NCI-H524 treated with DMSO at 0.1 percent for 48 hours (cell line): ENCODE data around the gene B4GALNT4.
"Not testable (repeated sequence)": the region's sequence is repeated elsewhere in the genome, so short reads cannot be mapped to it uniquely, and the experiment has no call there.

ENCODE experiments used
- DNase-seq: peaks from one replicate; lab custom pipeline; 2025; lab: John Stamatoyannopoulos, UW

Gene B4GALNT4

DNA sequence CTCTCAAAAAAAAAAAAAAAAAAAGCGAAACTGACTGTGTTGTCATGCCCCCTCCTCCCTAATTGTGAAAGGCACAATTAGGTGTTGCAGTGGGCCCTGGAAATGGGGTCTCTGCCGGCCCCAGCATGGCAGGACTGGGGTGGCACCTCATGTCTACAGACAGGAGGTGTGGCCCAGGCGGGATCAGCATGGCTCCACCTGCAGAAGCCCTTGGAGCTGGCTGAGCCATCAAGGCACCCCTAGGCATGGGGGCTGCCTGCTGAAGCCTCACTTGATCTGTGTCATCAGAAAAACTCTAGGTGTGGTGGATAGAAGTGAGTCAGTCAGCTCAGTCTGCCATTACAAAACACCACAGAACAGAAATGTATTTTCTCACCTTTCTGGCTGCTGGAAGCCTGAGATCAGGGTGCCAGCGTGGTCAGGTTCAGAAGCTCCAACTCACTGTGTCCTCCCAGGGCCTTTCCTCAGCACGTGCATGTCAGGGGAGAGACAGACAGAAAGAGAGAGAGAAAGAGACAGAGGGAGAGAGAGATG lies 10.1 kb upstream of the B4GALNT4 start:
- no peak for DNase-seq

- no peak for DNase-seq
Observed at GRCh38 chr11:360326-361280, 8.7 kb upstream of the B4GALNT4 start.

- DNase-seq = no peak
Observed at GRCh38 chr11:362642-363442, 6.5 kb upstream of the B4GALNT4 start.

- not testable (repeated sequence) for DNase-seq
Observed at GRCh38 chr11:363443-363805, 5.9 kb upstream of the B4GALNT4 start.

DNA sequence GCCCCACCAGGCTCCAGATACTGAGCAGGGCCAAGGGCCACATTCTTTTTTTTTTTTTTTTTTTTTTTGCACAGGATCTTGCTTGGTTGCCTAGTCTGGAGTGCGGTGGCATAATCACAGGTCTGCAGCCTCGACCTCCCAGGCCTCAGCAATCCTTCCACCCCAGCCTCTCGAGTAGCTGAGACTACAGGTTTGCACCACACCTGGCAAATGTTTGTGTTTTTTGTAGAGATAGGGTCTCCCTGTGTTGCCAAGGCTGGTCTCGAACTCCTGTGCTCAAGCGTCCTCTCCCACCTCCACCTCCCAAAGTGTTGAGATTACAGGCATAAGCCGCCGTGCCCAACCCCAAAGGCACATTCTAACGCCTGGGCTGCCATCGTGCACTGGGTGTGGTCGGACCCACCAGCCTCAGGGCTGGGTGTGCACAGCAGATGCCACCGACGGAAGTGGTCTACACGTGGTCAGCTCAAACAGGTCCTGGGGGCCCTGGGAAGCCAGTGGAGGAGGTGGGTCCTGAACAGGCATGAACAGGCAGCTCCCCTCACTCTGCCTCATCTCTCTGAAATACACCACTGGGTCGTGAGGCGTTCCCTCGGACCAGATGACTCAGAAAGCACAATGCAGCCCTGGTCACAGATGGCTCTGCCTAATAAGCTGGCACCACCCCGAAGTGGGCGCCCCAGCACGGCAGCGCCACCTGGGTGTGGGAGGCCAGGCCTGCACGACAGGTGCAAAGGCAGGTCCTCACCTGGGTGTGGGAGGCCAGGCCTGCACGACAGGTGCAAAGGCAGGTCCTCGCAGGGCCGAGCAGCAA lies 5.1 kb upstream of the B4GALNT4 start:
- no peak for DNase-seq

- no peak for DNase-seq
Observed at GRCh38 chr11:364991-365725, 4.1 kb upstream of the B4GALNT4 start.

- no peak for DNase-seq
Observed at GRCh38 chr11:365831-366230, 3.5 kb upstream of the B4GALNT4 start.

GRCh38 chr11:367956-368413 lies 1.3 kb upstream of the B4GALNT4 start:
- no peak for DNase-seq

DNA sequence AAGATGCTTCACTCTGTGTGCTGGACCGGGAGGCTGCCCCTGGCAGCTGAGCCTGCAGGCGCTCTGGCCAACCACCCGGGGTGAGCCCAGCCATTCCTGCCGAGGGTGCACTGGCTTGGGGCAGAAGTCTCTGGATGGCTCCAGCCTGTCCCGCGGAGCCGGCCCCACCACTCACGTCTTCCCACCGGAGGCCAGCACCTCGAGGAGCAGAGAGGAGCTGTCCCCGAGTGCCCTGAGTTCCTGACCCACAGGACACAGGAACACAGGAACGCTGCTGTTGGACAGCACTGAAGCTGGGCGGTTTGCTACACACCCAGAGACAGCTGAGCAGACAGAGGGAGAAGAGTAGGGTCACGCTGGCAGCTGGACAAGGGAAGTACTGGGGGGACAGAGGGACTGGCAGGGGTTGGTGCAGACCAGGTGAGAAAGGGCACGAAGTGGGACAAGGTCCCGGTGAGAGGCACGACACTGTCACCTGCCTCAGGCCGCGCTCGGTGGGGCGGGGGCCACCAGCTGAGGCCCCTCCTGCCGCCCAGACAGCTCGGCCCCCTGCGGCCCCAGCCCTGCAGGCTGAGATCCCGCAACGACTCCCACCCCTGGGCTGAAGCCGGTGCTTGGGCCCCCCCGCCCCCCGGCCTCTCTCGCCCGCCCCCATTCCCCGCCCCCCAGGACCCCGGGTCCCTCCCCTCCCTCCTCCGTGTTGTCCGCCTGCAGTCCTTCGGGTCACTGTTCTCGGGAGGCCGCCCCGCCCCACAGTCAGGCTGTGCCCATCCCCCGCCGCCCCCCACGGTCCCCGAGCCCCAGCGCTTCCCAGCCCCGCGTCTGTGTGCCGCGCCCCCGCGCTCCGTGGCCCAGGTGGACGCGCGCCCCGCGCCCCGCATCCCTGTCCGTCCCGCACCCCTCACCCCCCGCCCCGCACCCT lies 624 bp upstream of the B4GALNT4 start:
- DNase-seq = no peak

DNA sequence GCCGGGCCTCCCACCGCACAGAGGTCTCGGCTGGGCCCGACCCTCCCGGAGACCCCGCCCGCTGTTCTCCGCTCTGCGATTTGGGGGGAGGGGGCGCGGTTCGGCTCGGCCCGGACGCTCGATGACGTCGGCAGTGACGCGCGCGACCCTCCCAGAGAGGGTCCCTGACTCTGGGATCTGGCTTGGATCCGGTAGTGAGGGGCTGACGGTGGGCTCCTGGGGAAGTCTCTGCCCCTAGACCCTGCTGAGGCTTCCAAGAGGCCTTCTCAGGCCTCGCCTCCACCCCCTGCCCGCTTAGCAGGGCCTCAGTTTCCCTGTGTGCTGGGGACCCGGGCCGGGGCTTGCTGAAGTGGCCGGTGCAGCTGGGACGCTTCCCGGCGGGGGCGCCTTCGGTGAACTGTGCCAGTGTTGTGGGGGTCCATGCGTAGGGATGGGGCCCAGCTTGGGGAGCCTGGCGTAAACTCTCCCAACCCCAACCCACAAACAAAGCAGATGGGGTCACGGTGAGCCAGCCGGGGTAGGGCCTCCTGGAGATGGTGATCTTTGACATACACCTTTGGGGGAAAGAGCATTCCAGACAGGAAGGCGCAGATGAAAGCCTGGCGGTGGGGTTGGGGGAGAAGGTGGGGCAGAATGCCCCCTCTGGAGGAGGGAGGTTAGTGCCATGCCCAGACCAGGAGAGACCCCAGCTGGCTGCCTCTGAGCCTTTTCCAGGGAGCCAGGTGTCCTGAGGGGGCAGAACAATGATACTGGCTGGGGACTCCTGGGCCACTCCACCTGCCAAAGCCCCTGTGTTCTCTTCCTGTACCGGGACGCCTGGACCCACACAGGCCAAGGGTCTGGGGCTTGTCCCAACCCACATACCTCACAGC lies 1.0 kb downstream of the B4GALNT4 start:
- no peak for DNase-seq

GRCh38 chr11:371051-371450 lies 1.8 kb downstream of the B4GALNT4 start:
- no peak for DNase-seq

DNA sequence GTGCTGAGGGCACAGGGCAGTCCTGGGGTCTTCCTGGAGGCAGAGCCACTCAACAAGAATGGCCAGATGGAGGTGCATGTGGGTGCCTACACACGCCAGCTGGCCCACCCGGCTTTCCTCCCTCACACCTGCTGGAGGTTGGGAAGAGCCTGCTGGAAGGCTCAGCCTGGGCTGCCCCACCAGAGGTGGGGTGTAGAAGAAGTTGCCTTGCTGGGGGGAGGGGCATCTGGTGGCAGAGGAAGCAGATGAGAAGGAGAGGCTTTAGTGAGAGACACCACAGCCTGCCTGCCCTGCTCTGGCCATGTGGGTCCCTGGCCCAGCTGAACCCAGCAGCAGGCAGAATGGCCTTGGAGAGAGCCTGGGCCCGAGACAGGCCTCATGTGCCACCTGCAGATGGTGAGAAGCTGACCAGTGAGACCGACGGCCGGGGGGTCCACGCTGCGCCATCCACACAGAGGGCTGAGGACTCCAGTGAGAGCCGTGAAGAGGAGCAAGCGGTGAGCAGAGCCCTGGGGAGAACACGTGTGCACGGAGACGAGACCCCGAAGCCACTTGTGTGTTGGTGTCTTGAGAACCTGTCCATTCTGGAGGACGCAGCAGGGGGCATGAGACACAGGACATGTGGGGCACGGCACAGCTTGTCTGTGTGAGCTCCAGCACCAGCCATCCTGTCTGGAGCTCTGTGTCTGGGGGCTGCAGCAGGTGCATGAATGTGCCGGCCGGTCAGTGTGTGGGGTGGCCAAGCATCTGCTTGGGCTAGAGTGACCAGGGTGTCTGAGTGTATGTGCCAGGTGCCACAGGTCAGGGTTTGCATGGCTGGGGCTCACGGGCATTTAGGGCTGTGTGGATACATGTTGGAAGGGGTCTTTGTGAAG lies 2.7 kb downstream of the B4GALNT4 start:
- DNase-seq = peak; percentile 74

DNA sequence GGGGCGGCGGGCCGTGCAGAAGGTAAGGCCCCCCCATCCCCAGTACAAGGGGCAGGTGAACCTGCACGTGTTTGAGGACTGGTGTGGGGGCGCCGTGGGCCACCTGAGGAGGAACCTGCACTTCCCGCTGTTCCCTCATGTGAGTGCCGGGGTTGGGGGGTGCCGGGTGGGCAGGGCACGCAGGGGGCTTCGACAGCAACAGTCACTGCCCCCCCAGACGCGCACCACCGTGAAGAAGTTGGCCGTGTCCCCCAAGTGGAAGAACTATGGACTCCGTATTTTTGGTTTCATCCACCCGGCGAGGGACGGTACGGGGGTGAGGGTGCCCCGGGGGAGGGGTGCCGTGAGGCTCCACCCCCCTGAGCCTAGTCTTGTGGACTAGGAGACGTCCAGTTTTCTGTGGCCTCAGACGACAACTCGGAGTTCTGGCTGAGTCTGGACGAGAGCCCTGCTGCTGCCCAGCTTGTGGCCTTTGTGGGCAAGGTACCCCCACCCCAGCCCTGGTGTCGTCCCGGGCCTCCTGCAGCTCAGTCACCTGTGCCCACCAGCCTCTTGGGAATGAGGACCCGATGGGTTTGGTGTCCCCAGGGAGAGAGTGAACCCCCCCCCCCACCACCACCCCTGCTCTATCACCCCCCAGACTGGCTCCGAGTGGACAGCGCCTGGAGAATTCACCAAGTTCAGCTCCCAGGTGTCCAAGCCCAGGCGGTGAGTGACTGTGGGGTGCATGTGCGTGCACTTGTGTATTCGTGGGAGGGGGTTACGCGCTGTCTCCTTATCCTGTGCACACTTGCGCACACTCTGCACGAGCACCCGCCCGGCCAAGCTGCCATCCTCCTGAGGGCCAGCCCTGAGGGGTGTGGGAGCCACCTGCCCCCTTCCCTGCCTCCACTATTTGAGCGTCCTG lies 3.8 kb downstream of the B4GALNT4 start:
- DNase-seq = no peak

GRCh38 chr11:373716-374551 lies 4.6 kb downstream of the B4GALNT4 start:
- no peak for DNase-seq

- no peak for DNase-seq
Observed at GRCh38 chr11:375065-376025, 6.0 kb downstream of the B4GALNT4 start.
